Mesenchymal stem cell (in vitro differentiated cells and primary cell): Measurements from ENCODE around the gene RANBP1.

Source experiments
- DNase-seq: peaks from one replicate; pipeline ENCODE4 v3.0.0-alpha.2; 2013
- H2AFZ ChIP-seq: one replicate; pipeline ENCODE4 v1.6.1; 2013; ENCODE audit warnings: low read depth, mild to moderate bottlenecking, control low read depth, inconsistent platforms, low read length, moderate library complexity
- H2AK5ac ChIP-seq: 2 replicates; pipeline ENCODE4 v1.6.1; 2013; ENCODE audit warnings: low read length, moderate library complexity, mild to moderate bottlenecking, inconsistent platforms; ENCODE audit not compliant: severe bottlenecking
- H2BK120ac ChIP-seq: one replicate; pipeline ENCODE4 v1.6.1; 2013; ENCODE audit warnings: low read depth, mild to moderate bottlenecking, inconsistent platforms, low read length, moderate library complexity
- H2BK12ac ChIP-seq, 2 experiments: one replicate each; pipeline ENCODE4 v1.6.1; 2013; ENCODE audit warnings: inconsistent platforms in 2 of 2, low read length in 2 of 2, mild to moderate bottlenecking in 2 of 2, moderate library complexity in 2 of 2, control low read depth in 1 of 2
- H2BK15ac ChIP-seq: one replicate; pipeline ENCODE4 v1.6.1; 2013; ENCODE audit warnings: mild to moderate bottlenecking, low read depth, inconsistent platforms; ENCODE audit not compliant: poor library complexity, severe bottlenecking
- H2BK5ac ChIP-seq: 2 replicates; pipeline ENCODE4 v1.6.1; 2013; ENCODE audit warnings: low read depth, mild to moderate bottlenecking, low read length, control low read depth, inconsistent platforms; ENCODE audit not compliant: poor library complexity, severe bottlenecking
- H3K14ac ChIP-seq, 2 experiments: one replicate each; pipeline ENCODE4 v1.6.1; 2013; ENCODE audit warnings: inconsistent platforms in 2 of 2, low read length in 2 of 2, control low read depth in 1 of 2, mild to moderate bottlenecking in 1 of 2, moderate library complexity in 1 of 2
- H3K18ac ChIP-seq, 2 experiments: one replicate each; pipeline ENCODE4 v1.6.1; 2013; ENCODE audit warnings: inconsistent platforms in 2 of 2, low read length in 2 of 2, control low read depth in 1 of 2, low read depth in 1 of 2, mild to moderate bottlenecking in 1 of 2
- H3K23ac ChIP-seq, 2 experiments: one replicate each; pipeline ENCODE4 v1.6.1; 2013; ENCODE audit warnings: inconsistent platforms in 2 of 2, low read length in 2 of 2, mild to moderate bottlenecking in 2 of 2, moderate library complexity in 2 of 2, control low read depth in 1 of 2
- H3K27ac ChIP-seq: 2 replicates; pipeline ENCODE4 v1.5.1; 2013; ENCODE audit warnings: mild to moderate bottlenecking, moderate library complexity, low read length, control low read depth, inconsistent platforms; ENCODE audit not compliant: poor library complexity, severe bottlenecking
- H3K27me3 ChIP-seq, 2 experiments: 2 replicates each; pipeline versions ENCODE4 v1.6.1 to v1.7.0; 2013; ENCODE audit warnings: low read length in 2 of 2, mild to moderate bottlenecking in 2 of 2, moderate library complexity in 2 of 2, control low read depth in 1 of 2, inconsistent platforms in 1 of 2; ENCODE audit not compliant: control insufficient read depth in 1 of 2, insufficient read depth in 1 of 2
- H3K36me3 ChIP-seq, 2 experiments: 2 replicates each; pipeline versions ENCODE4 v1.6.1 to v1.7.0; 2013; ENCODE audit warnings: low read length in 2 of 2, control low read depth in 1 of 2, inconsistent platforms in 1 of 2, low read depth in 1 of 2, mild to moderate bottlenecking in 1 of 2; ENCODE audit not compliant: insufficient read depth in 2 of 2, control insufficient read depth in 1 of 2
- H3K4ac ChIP-seq, 2 experiments: one replicate each; pipeline ENCODE4 v1.6.1; 2013; ENCODE audit warnings: inconsistent platforms in 2 of 2, low read length in 2 of 2, mild to moderate bottlenecking in 2 of 2, moderate library complexity in 2 of 2, control low read depth in 1 of 2, low read depth in 1 of 2
- H3K4me1 ChIP-seq: 2 replicates; pipeline ENCODE4 v1.6.1; 2013; ENCODE audit warnings: low read depth, low read length, control low read depth; ENCODE audit not compliant: control insufficient read depth, insufficient read depth
- H3K4me2 ChIP-seq: 2 replicates; pipeline ENCODE4 v1.6.1; 2013; ENCODE audit warnings: low read length, mild to moderate bottlenecking, inconsistent platforms; ENCODE audit not compliant: poor library complexity, severe bottlenecking
- H3K4me3 ChIP-seq, 2 experiments: 2 replicates each; pipeline versions ENCODE4 v1.5.1 to v1.7.0; 2013; ENCODE audit warnings: low read length in 2 of 2, mild to moderate bottlenecking in 2 of 2, control low read depth in 1 of 2, low read depth in 1 of 2; ENCODE audit not compliant: insufficient read depth in 1 of 2
- H3K79me1 ChIP-seq: replicated peaks from 2 replicates; pipeline ENCODE4 v1.6.1; 2013; ENCODE audit warnings: mild to moderate bottlenecking, control low read depth, low read length, inconsistent platforms; ENCODE audit not compliant: poor library complexity, severe bottlenecking
- H3K9ac ChIP-seq: 2 replicates; pipeline ENCODE4 v1.7.0; 2013; ENCODE audit warnings: mild to moderate bottlenecking, low read length, moderate library complexity
- H3K9me3 ChIP-seq: 2 replicates; pipeline ENCODE4 v1.7.0; 2013; ENCODE audit warnings: mild to moderate bottlenecking, low read length; ENCODE audit not compliant: control insufficient read depth
- H4K8ac ChIP-seq: one replicate; pipeline ENCODE4 v1.6.1; 2013; ENCODE audit warnings: inconsistent platforms, mild to moderate bottlenecking, low read length, moderate library complexity
- H4K91ac ChIP-seq: one replicate; pipeline ENCODE4 v1.6.1; 2013; ENCODE audit warnings: mild to moderate bottlenecking, low read length, inconsistent platforms
- WGBS: methylation state at CpG from one replicate; pipeline ENCODE4 v1.1.7; 2013; ENCODE audit warnings: mixed read lengths; 5-methylcytosine and 5-hydroxymethylcytosine counted together

RANBP1 gene

DNA sequence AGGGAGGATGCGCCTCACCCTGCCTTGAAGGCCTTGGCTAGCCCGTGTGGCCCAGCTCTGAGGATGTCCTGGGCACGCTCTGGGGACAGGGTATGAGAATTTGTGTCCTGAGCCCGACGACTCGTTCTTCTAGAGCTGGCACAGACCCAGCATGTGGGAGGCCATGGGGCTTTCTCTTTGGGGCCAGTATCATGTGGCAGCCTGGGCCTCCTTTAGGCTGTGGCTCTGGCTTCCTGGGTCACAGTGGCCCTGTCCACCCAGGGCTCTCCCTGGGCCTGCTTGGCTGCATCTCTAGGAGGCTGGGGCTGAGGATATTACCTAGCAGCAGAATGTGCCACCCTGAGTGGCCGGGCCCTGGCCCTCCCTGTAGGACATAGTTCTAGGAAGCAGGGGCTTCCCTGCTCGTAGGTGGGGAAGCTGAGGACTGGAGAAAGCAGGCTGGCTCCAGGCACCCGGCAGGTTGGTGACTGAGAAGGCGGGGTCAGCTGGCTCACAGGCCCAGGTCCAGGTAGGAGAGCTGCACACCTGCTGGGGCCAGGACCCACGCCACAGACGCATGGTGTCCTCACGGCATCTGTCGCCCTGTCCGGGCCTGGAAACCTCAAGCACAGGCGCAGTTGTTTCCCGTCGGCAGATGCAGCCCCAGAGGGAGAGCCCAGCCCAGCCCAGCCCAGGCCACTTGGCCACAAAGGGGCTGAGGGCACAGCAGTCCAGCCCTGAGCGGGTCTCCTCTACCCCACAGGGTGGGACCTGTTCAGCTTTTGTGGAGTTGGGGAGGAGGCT, 28.2 kb downstream of the RANBP1 start:
- no peak overlapping the region for H3K9ac ChIP-seq
- no peak overlapping the region for H3K27ac ChIP-seq
- H3K23ac ChIP-seq, result no peak overlapping the region
- H3K4ac ChIP-seq, result no peak overlapping the region
- no peak overlapping the region for H2BK120ac ChIP-seq
- no peaks in the 10 kb centered on the region for H3K27me3 ChIP-seq
- H2AK5ac ChIP-seq, result peak overlapping the region; percentile 27
- no peak overlapping the region for H4K91ac ChIP-seq
- H3K4me3 ChIP-seq, result no peak overlapping the region
- H2BK15ac ChIP-seq, result peak overlapping the region; percentile 26
- H3K36me3 ChIP-seq, result peaks cover 18 to 78% of the 10 kb centered on the region in 2 experiments
- no peak overlapping the region for H3K14ac ChIP-seq
- H2BK5ac ChIP-seq, result no peak overlapping the region
- no peaks in the 10 kb centered on the region for H3K9me3 ChIP-seq
- H3K4me2 ChIP-seq, result no peak overlapping the region
- no peak overlapping the region for H4K8ac ChIP-seq
- DNase-seq, result no peak
- H3K18ac ChIP-seq, result no peak overlapping the region
- H3K4me1 ChIP-seq, result peaks cover 49% of the 10 kb centered on the region
- no peak overlapping the region for H2AFZ ChIP-seq
- H3K79me1 ChIP-seq, result peaks cover 44% of the 10 kb centered on the region
- no peak overlapping the region for H2BK12ac ChIP-seq
- WGBS, result 94% methylated on average over 19 of the region's 19 CpGs

DNA sequence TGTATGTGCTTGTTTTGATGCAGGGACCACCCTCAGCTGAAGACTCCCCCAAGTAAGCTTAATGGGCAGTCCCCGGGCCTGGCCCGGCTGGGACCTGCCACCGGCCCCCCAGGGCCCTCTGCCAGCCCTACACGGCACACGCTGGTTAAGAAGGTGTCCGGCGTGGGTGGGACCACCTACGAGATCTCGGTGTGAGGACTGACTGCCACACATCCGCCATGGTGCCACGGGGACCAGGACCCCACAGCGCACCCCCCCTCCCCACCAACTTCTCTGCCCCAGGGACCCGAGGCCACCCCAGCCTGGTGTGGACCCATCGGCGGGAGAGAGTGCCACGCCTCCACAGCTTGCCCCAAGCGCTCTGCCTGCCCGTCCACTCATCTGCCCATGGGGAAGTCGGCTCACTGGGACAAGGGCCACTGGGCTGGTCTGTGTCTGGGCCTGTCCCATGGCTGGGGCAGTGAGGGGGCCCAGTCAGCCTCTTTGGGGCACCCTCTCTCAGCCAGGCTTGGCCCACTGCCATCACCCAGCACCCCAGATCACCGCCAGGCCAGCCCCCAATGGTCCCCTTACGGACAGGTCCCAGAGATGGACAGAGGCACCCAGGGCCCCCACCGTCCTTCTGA, 29.4 kb downstream of the RANBP1 start:
- H3K9ac ChIP-seq, result no peak overlapping the region
- H3K18ac ChIP-seq, result no peak overlapping the region

DNA sequence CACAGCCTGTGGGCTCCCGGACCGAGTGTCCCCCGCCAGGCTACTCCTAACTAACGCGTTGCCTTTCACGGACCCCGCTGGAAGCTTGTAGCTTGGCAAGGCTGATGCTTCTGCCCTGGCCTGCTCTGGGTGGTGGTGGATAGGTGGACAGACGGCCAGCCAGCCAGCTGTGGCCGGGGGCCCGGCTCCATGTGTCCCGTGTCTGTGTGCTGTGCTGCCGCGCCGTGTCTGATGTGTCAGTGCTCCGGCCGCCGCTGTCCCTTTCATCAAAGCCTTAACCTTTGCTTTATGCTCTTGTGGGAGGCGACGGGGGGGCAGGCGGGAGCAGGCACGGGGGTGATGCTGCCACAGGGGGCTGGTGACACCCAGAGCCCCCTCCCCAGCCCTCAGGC, 29.9 kb downstream of the RANBP1 start:
- 93% methylated on average over 21 of the region's 21 CpGs for WGBS
- no peak overlapping the region for H2AFZ ChIP-seq
- H2BK5ac ChIP-seq, result no peak overlapping the region
- no peak overlapping the region for H3K14ac ChIP-seq
- H3K27ac ChIP-seq, result no peak overlapping the region
- no peak overlapping the region for H3K4ac ChIP-seq
- H2BK12ac ChIP-seq, result no peak overlapping the region
- H3K9me3 ChIP-seq, result no peaks in the 10 kb centered on the region
- H4K8ac ChIP-seq, result no peak overlapping the region
- H3K79me1 ChIP-seq, result peaks cover 28% of the 10 kb centered on the region
- no peak overlapping the region for H3K4me2 ChIP-seq
- peaks cover 44% of the 10 kb centered on the region for H3K4me1 ChIP-seq
- no peak overlapping the region for H3K18ac ChIP-seq
- no peak overlapping the region for H2AK5ac ChIP-seq
- no peak overlapping the region for H3K23ac ChIP-seq
- no peak overlapping the region for H2BK15ac ChIP-seq
- H3K27me3 ChIP-seq, result no peaks in the 10 kb centered on the region
- no peak overlapping the region for H4K91ac ChIP-seq
- H3K4me3 ChIP-seq, result no peak overlapping the region
- H2BK120ac ChIP-seq, result no peak overlapping the region
- H3K36me3 ChIP-seq, result peaks cover 8 to 68% of the 10 kb centered on the region in 2 experiments
- H3K9ac ChIP-seq, result no peak overlapping the region
- no peak for DNase-seq

More for the DNA sequence above, 29.4 kb downstream of the RANBP1 start:
- H2BK120ac ChIP-seq, result no peak overlapping the region
- no peak overlapping the region for H2BK5ac ChIP-seq
- H3K14ac ChIP-seq, result no peak overlapping the region
- H2BK12ac ChIP-seq, result no peak overlapping the region
- 96% methylated on average over 22 of the region's 22 CpGs for WGBS
- no peak overlapping the region for H4K91ac ChIP-seq
- peaks cover 8 to 73% of the 10 kb centered on the region in 2 experiments for H3K36me3 ChIP-seq
- no peak overlapping the region for H2BK15ac ChIP-seq
- no peak overlapping the region for H4K8ac ChIP-seq
- H3K4me2 ChIP-seq, result no peak overlapping the region
- no peak for DNase-seq
- H3K27ac ChIP-seq, result no peak overlapping the region
- no peaks in the 10 kb centered on the region for H3K9me3 ChIP-seq
- H3K4ac ChIP-seq, result no peak overlapping the region
- peaks cover 49% of the 10 kb centered on the region for H3K4me1 ChIP-seq
- H3K27me3 ChIP-seq, result no peaks in the 10 kb centered on the region
- no peak overlapping the region for H2AK5ac ChIP-seq
- H2AFZ ChIP-seq, result no peak overlapping the region
- no peak overlapping the region for H3K4me3 ChIP-seq
- peaks cover 32% of the 10 kb centered on the region for H3K79me1 ChIP-seq
- no peak overlapping the region for H3K23ac ChIP-seq

DNA sequence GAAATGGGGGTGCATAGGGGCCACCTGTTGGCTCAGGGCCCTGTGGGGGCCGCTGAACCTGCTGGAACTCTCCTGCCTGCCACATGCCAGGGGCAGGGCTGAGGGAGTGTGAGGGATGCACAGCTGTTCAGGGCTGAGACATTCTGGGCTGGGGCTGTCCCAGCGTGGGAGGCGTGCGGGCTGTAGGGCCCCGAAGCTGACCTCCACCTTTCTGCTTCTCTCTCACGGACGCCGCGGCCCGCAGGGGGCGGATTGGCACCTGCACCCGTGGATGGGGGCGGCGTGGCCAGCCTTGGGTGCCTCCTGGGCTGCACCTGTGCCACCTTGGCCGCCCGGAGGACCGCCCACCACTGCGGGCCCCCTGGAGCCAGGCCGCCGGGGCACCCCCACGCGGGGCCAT, 30.9 kb downstream of the RANBP1 start:
- H3K4me1 ChIP-seq, result peaks cover 35% of the 10 kb centered on the region
- no peak overlapping the region for H3K14ac ChIP-seq
- no peak overlapping the region for H2AK5ac ChIP-seq
- no peak overlapping the region for H2BK5ac ChIP-seq
- no peak overlapping the region for H2BK12ac ChIP-seq
- no peak overlapping the region for H2BK120ac ChIP-seq
- H2AFZ ChIP-seq, result no peak overlapping the region
- H4K91ac ChIP-seq, result no peak overlapping the region
- H3K23ac ChIP-seq, result no peak overlapping the region
- H2BK15ac ChIP-seq, result no peak overlapping the region
- WGBS, result 91% methylated on average over 22 of the region's 22 CpGs
- H3K79me1 ChIP-seq, result peaks cover 28% of the 10 kb centered on the region
- H3K9me3 ChIP-seq, result no peaks in the 10 kb centered on the region
- H3K4ac ChIP-seq, result no peak overlapping the region
- H3K4me3 ChIP-seq, result no peak overlapping the region
- no peak overlapping the region for H3K4me2 ChIP-seq
- no peak for DNase-seq
- H3K27me3 ChIP-seq, result no peaks in the 10 kb centered on the region
- H4K8ac ChIP-seq, result no peak overlapping the region
- no peak overlapping the region for H3K27ac ChIP-seq
- H3K18ac ChIP-seq, result no peak overlapping the region
- peaks cover 8 to 63% of the 10 kb centered on the region in 2 experiments for H3K36me3 ChIP-seq
- no peak overlapping the region for H3K9ac ChIP-seq
